ENCODE data around the gene C2orf81. TPM values are rescaled to one million over a fixed set of nuclear protein-coding genes. Genes with fewer than 3 reads are reported as not detected.
"Not testable (repeated sequence)": the region's sequence is repeated elsewhere in the genome, so short reads cannot be mapped to it uniquely, and the experiment has no call there.

C2orf81 gene
- total and polyA plus RNA-seq, 10 of the 15 experiments (the other 5 are each of a cell fraction or from before 2014, with no cell fraction given) = 0.10 to 9.8 (median 2.7) TPM

DNA sequence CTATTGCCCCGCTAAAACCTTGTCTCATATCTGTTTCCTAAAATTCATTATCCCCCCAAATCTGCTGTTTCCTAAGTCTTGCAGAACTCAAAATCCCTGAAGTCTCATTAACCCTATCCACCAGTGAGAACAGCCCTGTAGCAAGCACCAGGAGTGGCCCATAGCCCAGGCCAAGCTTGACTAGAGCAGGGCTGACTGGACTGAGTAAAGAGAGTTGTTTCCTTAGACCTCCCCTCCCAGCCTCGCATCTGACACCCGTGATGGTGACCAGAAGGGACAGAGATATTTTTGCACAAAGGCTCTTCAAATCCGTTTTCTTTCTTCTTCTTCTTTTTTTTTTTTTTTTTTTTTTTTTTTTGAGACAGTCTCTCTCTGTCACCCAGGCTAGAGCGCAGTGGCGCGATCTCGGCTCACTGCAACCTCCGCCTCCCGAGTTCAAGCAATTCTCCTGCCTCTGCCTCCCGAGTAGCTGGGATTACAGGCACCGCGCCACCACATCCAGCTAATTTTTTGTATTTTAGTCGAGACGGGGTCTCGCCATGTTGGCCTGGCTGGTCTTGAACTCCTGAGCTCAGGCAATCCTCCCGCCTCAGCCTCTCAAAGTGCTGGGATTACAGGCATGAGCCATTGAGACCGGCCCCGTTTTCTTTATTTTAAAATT, 846 bp downstream of the C2orf81 start:
- H3K4me3 ChIP-seq = peak overlapping the region; percentile 78
- H4K20me1 ChIP-seq (ENCODE audit: control insufficient read depth, insufficient read depth); DNase-seq (ENCODE audit: low read depth, low spot score); BruUV-seq (replicated peaks); H3K79me2 ChIP-seq (ENCODE audit: control insufficient read depth, insufficient read depth, low read length); H3K9me3 ChIP-seq (replicated peaks; ENCODE audit: control insufficient read depth, insufficient read depth, low read length); H3K36me3 ChIP-seq (ENCODE audit: control insufficient read depth in 2 of 2, insufficient read depth in 2 of 2, low read length in 1 of 2); H2AFZ ChIP-seq (ENCODE audit: control insufficient read depth, low read depth, low read length); in situ Hi-C loops (cut with MboI); ATAC-seq; FAIRE-seq; H3K27me3 ChIP-seq (replicated peaks in 1 of 2; ENCODE audit: control insufficient read depth in 2 of 2, insufficient read depth in 2 of 2, low read length in 1 of 2): not testable (repeated sequence)
- peak overlapping the region; percentile 83 for H3K4me2 ChIP-seq (ENCODE audit: control insufficient read depth, insufficient read depth)
- RAD21 ChIA-PET (ENCODE audit: unreplicated experiment) = interaction anchor here (0.9 to 2.4 kb wide), 7 partner anchors 15 to 147 kb away, joined by 3 to 11 read pairs (median 6); partner anchors contain the start of genes HTRA2, INO80B and WBP1
- POLR2A ChIA-PET = interaction anchor here (0.8 to 1.9 kb wide), 8 partner anchors 11 to 146 kb away, joined by 3 to 21 read pairs (median 6); partner anchors contain the start of genes INO80B and WBP1
- whole genome bisulfite sequencing (ENCODE audit: insufficient coverage, insufficient replicate concordance, low lambda C conversion rate, missing lambda C conversion rate) = 70% methylated on average over 18 of the region's 19 CpGs
- H3K9ac ChIP-seq (ENCODE audit: control insufficient read depth, insufficient read depth, low read length) = peak overlapping the region; percentile 60; the same call in 1 of the 2 replicates
- SMC1A ChIA-PET (ENCODE audit: uncharacterized antibody, unreplicated experiment) = interaction anchor here (0.7 to 3.0 kb wide), 9 partner anchors 12 to 169 kb away, joined by 3 to 24 read pairs (median 3); partner anchors contain the start of genes INO80B and WBP1
- peak overlapping the region; percentile 80 for H3K27ac ChIP-seq (ENCODE audit: control insufficient read depth, insufficient read depth)
- CTCF ChIA-PET = interaction anchor here (0.8 to 1.5 kb wide), 10 partner anchors 19 to 295 kb away, joined by 3 to 6 read pairs (median 4); partner anchors contain the start of gene INO80B
- intact Hi-C loops (cut with micrococcal nuclease; ENCODE audit: unreplicated experiment) = loop anchor here (2.0 kb wide), 1 partner anchor 34 kb away; the partner anchor contains the start of gene INO80B
- TF ChIP-seq, protein P1, sequence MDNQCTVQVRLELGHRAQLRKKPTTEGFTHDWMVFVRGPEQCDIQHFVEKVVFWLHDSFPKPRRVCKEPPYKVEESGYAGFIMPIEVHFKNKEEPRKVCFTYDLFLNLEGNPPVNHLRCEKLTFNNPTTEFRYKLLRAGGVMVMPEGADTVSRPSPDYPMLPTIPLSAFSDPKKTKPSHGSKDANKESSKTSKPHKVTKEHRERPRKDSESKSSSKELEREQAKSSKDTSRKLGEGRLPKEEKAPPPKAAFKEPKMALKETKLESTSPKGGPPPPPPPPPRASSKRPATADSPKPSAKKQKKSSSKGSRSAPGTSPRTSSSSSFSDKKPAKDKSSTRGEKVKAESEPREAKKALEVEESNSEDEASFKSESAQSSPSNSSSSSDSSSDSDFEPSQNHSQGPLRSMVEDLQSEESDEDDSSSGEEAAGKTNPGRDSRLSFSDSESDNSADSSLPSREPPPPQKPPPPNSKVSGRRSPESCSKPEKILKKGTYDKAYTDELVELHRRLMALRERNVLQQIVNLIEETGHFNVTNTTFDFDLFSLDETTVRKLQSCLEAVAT (IDR thresholded peaks at IDR 0.05) = peak; percentile 69
- peaks cover 29% of the 10 kb centered on the region for H3K4me1 ChIP-seq (ENCODE audit: control insufficient read depth, insufficient read depth, low read length)

DNA sequence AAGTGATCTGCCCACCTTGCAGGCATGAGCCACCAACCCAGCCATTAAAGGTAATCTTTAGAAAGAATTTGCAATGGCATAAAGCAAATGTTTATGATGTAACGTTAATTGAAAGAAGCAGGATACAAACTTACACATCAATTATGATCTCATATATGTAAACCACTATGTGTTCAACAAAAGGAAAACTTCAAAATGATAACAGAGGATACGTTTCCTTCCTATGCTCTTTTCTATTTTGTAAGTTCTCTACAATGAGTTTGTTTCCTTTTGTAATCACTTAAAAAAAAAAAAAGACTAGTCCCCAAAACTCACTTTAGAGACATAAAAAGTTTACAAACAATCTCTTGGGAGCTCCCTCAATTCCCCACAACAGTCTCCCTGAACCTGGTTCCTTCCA, 1.4 kb downstream of the C2orf81 start:
- Histone ChIP-seq H3K27ac (ENCODE audit: control insufficient read depth, insufficient read depth) (peak overlapping the region; percentile 80; the same call in 1 of the 2 replicates), H2AFZ (ENCODE audit: control insufficient read depth, low read depth, low read length) (no peak overlapping the region)
- no TSS peak for BruUV-seq (replicated peaks)
- TF ChIP-seq, protein P2, sequence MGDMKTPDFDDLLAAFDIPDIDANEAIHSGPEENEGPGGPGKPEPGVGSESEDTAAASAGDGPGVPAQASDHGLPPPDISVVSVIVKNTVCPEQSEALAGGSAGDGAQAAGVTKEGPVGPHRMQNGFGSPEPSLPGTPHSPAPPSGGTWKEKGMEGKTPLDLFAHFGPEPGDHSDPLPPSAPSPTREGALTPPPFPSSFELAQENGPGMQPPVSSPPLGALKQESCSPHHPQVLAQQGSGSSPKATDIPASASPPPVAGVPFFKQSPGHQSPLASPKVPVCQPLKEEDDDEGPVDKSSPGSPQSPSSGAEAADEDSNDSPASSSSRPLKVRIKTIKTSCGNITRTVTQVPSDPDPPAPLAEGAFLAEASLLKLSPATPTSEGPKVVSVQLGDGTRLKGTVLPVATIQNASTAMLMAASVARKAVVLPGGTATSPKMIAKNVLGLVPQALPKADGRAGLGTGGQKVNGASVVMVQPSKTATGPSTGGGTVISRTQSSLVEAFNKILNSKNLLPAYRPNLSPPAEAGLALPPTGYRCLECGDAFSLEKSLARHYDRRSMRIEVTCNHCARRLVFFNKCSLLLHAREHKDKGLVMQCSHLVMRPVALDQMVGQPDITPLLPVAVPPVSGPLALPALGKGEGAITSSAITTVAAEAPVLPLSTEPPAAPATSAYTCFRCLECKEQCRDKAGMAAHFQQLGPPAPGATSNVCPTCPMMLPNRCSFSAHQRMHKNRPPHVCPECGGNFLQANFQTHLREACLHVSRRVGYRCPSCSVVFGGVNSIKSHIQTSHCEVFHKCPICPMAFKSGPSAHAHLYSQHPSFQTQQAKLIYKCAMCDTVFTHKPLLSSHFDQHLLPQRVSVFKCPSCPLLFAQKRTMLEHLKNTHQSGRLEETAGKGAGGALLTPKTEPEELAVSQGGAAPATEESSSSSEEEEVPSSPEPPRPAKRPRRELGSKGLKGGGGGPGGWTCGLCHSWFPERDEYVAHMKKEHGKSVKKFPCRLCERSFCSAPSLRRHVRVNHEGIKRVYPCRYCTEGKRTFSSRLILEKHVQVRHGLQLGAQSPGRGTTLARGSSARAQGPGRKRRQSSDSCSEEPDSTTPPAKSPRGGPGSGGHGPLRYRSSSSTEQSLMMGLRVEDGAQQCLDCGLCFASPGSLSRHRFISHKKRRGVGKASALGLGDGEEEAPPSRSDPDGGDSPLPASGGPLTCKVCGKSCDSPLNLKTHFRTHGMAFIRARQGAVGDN (IDR thresholded peaks at IDR 0.05) = no peak
- TF ChIP-seq, protein P3, sequence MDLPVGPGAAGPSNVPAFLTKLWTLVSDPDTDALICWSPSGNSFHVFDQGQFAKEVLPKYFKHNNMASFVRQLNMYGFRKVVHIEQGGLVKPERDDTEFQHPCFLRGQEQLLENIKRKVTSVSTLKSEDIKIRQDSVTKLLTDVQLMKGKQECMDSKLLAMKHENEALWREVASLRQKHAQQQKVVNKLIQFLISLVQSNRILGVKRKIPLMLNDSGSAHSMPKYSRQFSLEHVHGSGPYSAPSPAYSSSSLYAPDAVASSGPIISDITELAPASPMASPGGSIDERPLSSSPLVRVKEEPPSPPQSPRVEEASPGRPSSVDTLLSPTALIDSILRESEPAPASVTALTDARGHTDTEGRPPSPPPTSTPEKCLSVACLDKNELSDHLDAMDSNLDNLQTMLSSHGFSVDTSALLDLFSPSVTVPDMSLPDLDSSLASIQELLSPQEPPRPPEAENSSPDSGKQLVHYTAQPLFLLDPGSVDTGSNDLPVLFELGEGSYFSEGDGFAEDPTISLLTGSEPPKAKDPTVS (IDR thresholded peaks at IDR 0.05; ENCODE audit: low read depth, low read length) = no peak
- TF ChIP-seq ZNF274 (IDR thresholded peaks at IDR 0.05; ENCODE audit: insufficient read depth, insufficient read length) = no peak

More for the DNA sequence above, 1.4 kb downstream of the C2orf81 start:
- ChIA-PET CTCF (interaction anchor here (0.8 to 1.2 kb wide), 4 partner anchors 25 to 171 kb away, joined by 3 to 6 read pairs (median 5); partner anchors contain the start of gene INO80B), POLR2A (interaction anchor here (0.8 to 1.9 kb wide), 4 partner anchors 14 to 38 kb away, joined by 3 to 21 read pairs (median 6); partner anchors contain the start of genes INO80B and WBP1), RAD21 (ENCODE audit: unreplicated experiment) (interaction anchor here (1.9 to 2.4 kb wide), 2 partner anchors 36 to 38 kb away, joined by 9 to 11 read pairs; partner anchors contain the start of genes INO80B and WBP1), SMC1A (ENCODE audit: uncharacterized antibody, unreplicated experiment) (interaction anchor here (1.1 to 3.0 kb wide), 3 partner anchors 14 to 131 kb away, joined by 3 to 24 read pairs (median 14); partner anchors contain the start of genes INO80B and WBP1)
- FAIRE-seq = no peak
- Histone ChIP-seq H3K4me2 (ENCODE audit: control insufficient read depth, insufficient read depth) (peak overlapping the region; percentile 83), H3K4me1 (ENCODE audit: control insufficient read depth, insufficient read depth, low read length) (peaks cover 35% of the 10 kb centered on the region), H3K36me3 (ENCODE audit: control insufficient read depth in 2 of 2, insufficient read depth in 2 of 2, low read length in 1 of 2) (peaks cover 0 to 6% of the 10 kb centered on the region in 2 experiments; a peak in 1 of 4 replicates), H3K9me3 (replicated peaks; ENCODE audit: control insufficient read depth, insufficient read depth, low read length) (no peaks in the 10 kb centered on the region), H3K27me3 (replicated peaks in 1 of 2; ENCODE audit: control insufficient read depth in 2 of 2, insufficient read depth in 2 of 2, low read length in 1 of 2) (no peaks in the 10 kb centered on the region), H4K20me1 (ENCODE audit: control insufficient read depth, insufficient read depth) (no peaks in the 10 kb centered on the region), H3K9ac (ENCODE audit: control insufficient read depth, insufficient read depth, low read length) (peak overlapping the region; percentile 20; the same call in 1 of the 2 replicates), H3K4me3 (peak overlapping the region; percentile 33), H3K79me2 (ENCODE audit: control insufficient read depth, insufficient read depth, low read length) (peaks cover 9% of the 10 kb centered on the region)
- ATAC-seq = no peak
- intact Hi-C loops (cut with micrococcal nuclease; ENCODE audit: unreplicated experiment) = loop anchor here (2.0 kb wide), 1 partner anchor 35 kb away; the partner anchor contains the start of gene INO80B
- no peak for DNase-seq (ENCODE audit: low read depth, low spot score)
- 97% methylated on average over 2 of the region's 2 CpGs for WGBS (ENCODE audit: insufficient coverage, insufficient replicate concordance, low lambda C conversion rate, missing lambda C conversion rate)
- in situ Hi-C loops (cut with MboI) = no loop called here
